OCI-M2 (cell line): Measurements from ENCODE around the gene ACSL6.
A peak's percentile ranks its signal among the peaks of the same experiment; 100 is the strongest.

Experiments
- DNase-seq: peaks from one replicate; lab custom pipeline; 2025; ENCODE audit not compliant: unreplicated experiment; lab: John Stamatoyannopoulos, UW

ACSL6 gene

GRCh38 chr5:132017738-132018625, 6.5 kb upstream of the ACSL6 start:
- no peak for DNase-seq

GRCh38 chr5:132017316-132017715, 5.9 kb upstream of the ACSL6 start:
- DNase-seq, result no peak

GRCh38 chr5:132016721-132017250, 5.3 kb upstream of the ACSL6 start:
- DNase-seq, result no peak

GRCh38 chr5:132013711-132014110, 2.3 kb upstream of the ACSL6 start:
- DNase-seq, result no peak

GRCh38 chr5:132013006-132013689, 1.7 kb upstream of the ACSL6 start:
- no peak for DNase-seq

GRCh38 chr5:132012371-132013005, 1.0 kb upstream of the ACSL6 start:
- DNase-seq, result no peak

- DNase-seq, result no peak
Measured at GRCh38 chr5:132010989-132011621, 353 bp downstream of the ACSL6 start.

- DNase-seq, result no peak
Measured at GRCh38 chr5:132010645-132010988, 841 bp downstream of the ACSL6 start.

GRCh38 chr5:132009706-132010405, 1.6 kb downstream of the ACSL6 start:
- no peak for DNase-seq

- no peak for DNase-seq
Measured at GRCh38 chr5:132008961-132009680, 2.3 kb downstream of the ACSL6 start.

GRCh38 chr5:132008163-132008473, 3.3 kb downstream of the ACSL6 start:
- DNase-seq, result no peak

GRCh38 chr5:132007399-132008162, 3.9 kb downstream of the ACSL6 start:
- peak; percentile 69 for DNase-seq

- no peak for DNase-seq
Measured at GRCh38 chr5:132006331-132007120, 4.9 kb downstream of the ACSL6 start.

GRCh38 chr5:132005591-132005990, 5.9 kb downstream of the ACSL6 start:
- no peak for DNase-seq

- no peak for DNase-seq
Measured at GRCh38 chr5:132003982-132004381, 7.5 kb downstream of the ACSL6 start.

GRCh38 chr5:132003170-132003744, 8.2 kb downstream of the ACSL6 start:
- DNase-seq, result no peak

GRCh38 chr5:132002757-132003156, 8.7 kb downstream of the ACSL6 start:
- DNase-seq, result no peak
